Erythroblast (primary cell): ENCODE data around the gene ZMYND8.

ENCODE experiments used
- GATA1 ChIP-seq: IDR thresholded peaks from 2 replicates; pipeline ENCODE4 v1.6.1; 2011; ENCODE audit warnings: low read depth, mild to moderate bottlenecking, control low read depth, low read length, moderate library complexity
- POLR2A ChIP-seq: IDR thresholded peaks from 2 replicates; pipeline ENCODE4 v1.6.1; 2011; ENCODE audit warnings: mild to moderate bottlenecking, low read length

GRCh38 chr20:47269309-47270165 is 87.0 kb downstream of the ZMYND8 start:
- TF ChIP-seq POLR2A (no peak), GATA1 (no peak)
